SK-N-SH (cell line): ENCODE data around the gene SYT7. TPM values are rescaled to one million over a fixed set of nuclear protein-coding genes. Genes with fewer than 3 reads are reported as not detected.

Experiments
- CTCF ChIA-PET: fragments of 300-600, 350-600 bp; formaldehyde crosslinking; extraction: SDS; loops from one replicate; lab custom pipeline; 2021; lab: Yijun Ruan, JAX
- POLR2A ChIA-PET: fragments of 350-600 bp; sonication (Branson Sonifier 250); formaldehyde crosslinking; extraction: SDS; loops from one replicate; lab custom pipeline; 2020; ENCODE audit warnings: antibody characterized with exemption, inconsistent platforms; lab: Yijun Ruan, JAX
- DNase-seq: peaks from one replicate; pipeline ENCODE4 v3.0.0; 2012
- H2AFZ ChIP-seq: fragments of 200-600 bp; sonication (generic); 2 replicates; pipeline ENCODE4 v1.8.1; 2016; ENCODE audit warnings: antibody characterized with exemption, mild to moderate bottlenecking, low read depth
- H3F3A ChIP-seq: fragments of 200-600 bp; sonication (generic); replicated peaks from 2 replicates; pipeline ENCODE3; 2016; ENCODE audit warnings: antibody characterized with exemption, mild to moderate bottlenecking; ENCODE audit not compliant: insufficient read depth
- H3K27ac ChIP-seq, 2 experiments: fragments of 200-500 bp in 1 of 2; fragments of 200-600 bp in 1 of 2; sonication (Bioruptor generic) in 1 of 2; sonication (generic), shearing (Covaris generic) in 1 of 2; 2 replicates each; pipeline versions ENCODE4 v1.5.1 to v1.6.1; 2014 to 2016; ENCODE audit warnings: low read depth in 2 of 2, inconsistent platforms in 1 of 2, low read length in 1 of 2, mild to moderate bottlenecking in 1 of 2, mixed read lengths in 1 of 2
- H3K27me3 ChIP-seq: fragments of 200-600 bp; sonication (generic), shearing (Covaris generic); 2 replicates; pipeline ENCODE4 v1.6.1; 2016; ENCODE audit warnings: mixed run types; ENCODE audit not compliant: insufficient read depth
- H3K36me3 ChIP-seq, 2 experiments: fragments of 200-500 bp in 1 of 2; fragments of 200-600 bp in 1 of 2; sonication (Bioruptor generic) in 1 of 2; sonication (generic) in 1 of 2; replicated peaks in 1 of 2; 2 replicates each; pipeline versions ENCODE3 to v1.5.1; 2014 to 2016; ENCODE audit warnings: low read length in 1 of 2, mild to moderate bottlenecking in 1 of 2; ENCODE audit not compliant: insufficient read depth in 2 of 2, control insufficient read depth in 1 of 2
- H3K4me1 ChIP-seq, 2 experiments: fragments of 200-500 bp in 1 of 2; fragments of 200-600 bp in 1 of 2; sonication (Bioruptor generic) in 1 of 2; sonication (generic), shearing (Covaris generic) in 1 of 2; 2 replicates each; pipeline versions ENCODE4 v1.5.1 to v1.6.1; 2014 to 2016; ENCODE audit warnings: low read depth in 1 of 2, low read length in 1 of 2, mixed run types in 1 of 2; ENCODE audit not compliant: insufficient read depth in 2 of 2, control insufficient read depth in 1 of 2
- H3K4me2 ChIP-seq: fragments of 200-600 bp; sonication (generic), shearing (Covaris generic); 2 replicates; pipeline ENCODE4 v1.6.1; 2017; ENCODE audit warnings: mixed run types
- H3K4me3 ChIP-seq, 2 experiments: fragments of 200-500 bp in 1 of 2; fragments of 200-600 bp in 1 of 2; sonication (Bioruptor generic) in 1 of 2; sonication (generic), shearing (Covaris generic) in 1 of 2; 2 replicates each; pipeline versions ENCODE4 v1.5.1 to v1.8.1; 2014 to 2016; ENCODE audit warnings: low read depth in 2 of 2, inconsistent platforms in 1 of 2, low read length in 1 of 2, mild to moderate bottlenecking in 1 of 2, mixed read lengths in 1 of 2, moderate library complexity in 1 of 2
- H3K79me2 ChIP-seq: fragments of 200-600 bp; sonication (generic); 2 replicates; pipeline ENCODE4 v1.8.1; 2017; ENCODE audit warnings: mild to moderate bottlenecking; ENCODE audit not compliant: insufficient read depth
- H3K9ac ChIP-seq: fragments of 200-600 bp; sonication (generic); 2 replicates; pipeline ENCODE4 v1.6.1; 2017; ENCODE audit warnings: mixed run types
- H3K9me2 ChIP-seq: fragments of 200-600 bp; sonication (generic); 2 replicates; pipeline ENCODE4 v1.6.1; 2017; ENCODE audit warnings: mixed run types
- H3K9me3 ChIP-seq: fragments of 200-600 bp; sonication (generic); 2 replicates; pipeline ENCODE4 v1.6.1; 2017; ENCODE audit warnings: mixed run types, mild to moderate bottlenecking, moderate library complexity
- H4K20me1 ChIP-seq: fragments of 200-600 bp; sonication (generic); 2 replicates; pipeline ENCODE4 v1.6.1; 2017; ENCODE audit warnings: mild to moderate bottlenecking, mixed run types; ENCODE audit not compliant: insufficient read depth
- CHD2 ChIP-seq: fragments of 150-350 bp; IDR thresholded peaks from 2 replicates; pipeline ENCODE4 v1.6.1; 2018; ENCODE audit warnings: low read length; ENCODE audit not compliant: partially characterized antibody
- CTCF ChIP-seq: fragments of 200-600 bp; sonication (generic); IDR thresholded peaks from 2 replicates; pipeline ENCODE4 v1.6.1; 2017; ENCODE audit warnings: antibody characterized with exemption, mild to moderate bottlenecking, moderate library complexity
- ELF1 ChIP-seq: IDR thresholded peaks from 2 replicates; pipeline ENCODE4 v1.4.0; 2012
- FOSL2 ChIP-seq: IDR thresholded peaks from 2 replicates; pipeline ENCODE4 v1.4.0; 2012; ENCODE audit warnings: low read depth, mild to moderate bottlenecking, moderate library complexity, borderline replicate concordance
- FOXJ3 ChIP-seq: sonication (generic); formaldehyde crosslinking; IDR thresholded peaks from 2 replicates; pipeline ENCODE4 v1.5.1; 2020; ENCODE audit warnings: mild to moderate bottlenecking, missing genetic modification reagents
- FOXM1 ChIP-seq: IDR thresholded peaks from 2 replicates; pipeline ENCODE4 v1.4.0; 2012; ENCODE audit warnings: low read depth, mild to moderate bottlenecking
- GABPA ChIP-seq: IDR thresholded peaks from 2 replicates; pipeline ENCODE4 v1.4.0; 2012; ENCODE audit warnings: low read depth, mild to moderate bottlenecking
- IRF3 ChIP-seq: fragments of 150-350 bp; IDR thresholded peaks from 2 replicates; pipeline ENCODE4 v1.6.1; 2016; ENCODE audit warnings: mild to moderate bottlenecking, low read depth, low read length
- JUND ChIP-seq: IDR thresholded peaks from 2 replicates; pipeline ENCODE4 v1.4.0; 2012
- MAX ChIP-seq: IDR thresholded peaks from 2 replicates; pipeline ENCODE4 v1.4.0; 2012; ENCODE audit warnings: low read depth
- MEF2A ChIP-seq: IDR thresholded peaks from 2 replicates; pipeline ENCODE4 v1.4.0; 2012; ENCODE audit warnings: low read depth, borderline replicate concordance
- NFIC ChIP-seq: IDR thresholded peaks from 2 replicates; pipeline ENCODE4 v1.4.0; 2012; ENCODE audit warnings: borderline replicate concordance
- NRF1 ChIP-seq: IDR thresholded peaks from 2 replicates; pipeline ENCODE4 v1.6.1; 2012; ENCODE audit warnings: low read depth, mild to moderate bottlenecking, low read length
- RAD21 ChIP-seq: IDR thresholded peaks from 2 replicates; pipeline ENCODE4 v1.6.1; 2012; ENCODE audit warnings: mild to moderate bottlenecking, low read length
- RCOR1 ChIP-seq: fragments of 150-350 bp; IDR thresholded peaks from 2 replicates; pipeline ENCODE4 v1.6.1; 2017; ENCODE audit warnings: antibody characterized with exemption, low read length
- RFX5 ChIP-seq: IDR thresholded peaks from 2 replicates; pipeline ENCODE4 v1.6.1; 2012; ENCODE audit warnings: mild to moderate bottlenecking, improper control_type of control experiment, low read length
- RXRA ChIP-seq: IDR thresholded peaks from 2 replicates; pipeline ENCODE4 v1.4.0; 2012; ENCODE audit warnings: low read depth, mild to moderate bottlenecking, borderline replicate concordance
- SIN3A ChIP-seq: IDR thresholded peaks from 2 replicates; pipeline ENCODE4 v1.6.1; 2012; ENCODE audit warnings: low read depth, mild to moderate bottlenecking, low read length, moderate library complexity, borderline replicate concordance
- SMC3 ChIP-seq: IDR thresholded peaks from 2 replicates; pipeline ENCODE4 v1.6.1; 2012; ENCODE audit warnings: low read depth, low read length, improper control_type of control experiment
- TAF1 ChIP-seq: IDR thresholded peaks from 2 replicates; pipeline ENCODE4 v1.6.1; 2012; ENCODE audit warnings: low read depth, mild to moderate bottlenecking, low read length, moderate library complexity, borderline replicate concordance
- TCF12 ChIP-seq: IDR thresholded peaks from 2 replicates; pipeline ENCODE4 v1.4.0; 2012
- USF2 ChIP-seq: fragments of 150-350 bp; IDR thresholded peaks from 2 replicates; pipeline ENCODE4 v1.6.1; 2017; ENCODE audit warnings: antibody characterized with exemption, low read length, low read depth, borderline replicate concordance
- YY1 ChIP-seq: IDR thresholded peaks from 2 replicates; pipeline ENCODE4 v1.4.0; 2012; ENCODE audit warnings: low read depth, mild to moderate bottlenecking
- whole genome bisulfite sequencing: methylation state at CpG from one replicate; pipeline ENCODE4 v1.1.6; 2017; ENCODE audit warnings: low lambda C conversion rate; 5-methylcytosine and 5-hydroxymethylcytosine counted together
- polyA plus RNA-seq, 3 experiments: library from polyadenylated mRNA; depleted of rRNA; stranded (reverse); fragments of >200 nt; gene quantifications; 2 replicates each; pipeline ENCODE4 v1.2.3, GENCODE V29; 2012

The SYT7 gene
- polyA plus RNA-seq, 1 of the 3 experiments (the other 2 are of a cell fraction) = 1.1 TPM

- 52% methylated on average over 4 of the region's 11 CpGs for WGBS
- H3K4me3 ChIP-seq = no peak overlapping the region
- H3K79me2 ChIP-seq = no peaks in the 10 kb centered on the region
- peaks cover 2 to 24% of the 10 kb centered on the region in 2 experiments; a peak in 1 of 4 replicates for H3K4me1 ChIP-seq
- ChIA-PET CTCF (interaction anchor here (0.7 to 21.8 kb wide), 5 partner anchors 16 to 154 kb away, joined by 3 to 670 read pairs (median 4); partner anchors contain the start of genes LRRC10B and SYT7), POLR2A (no interaction called here)
- H4K20me1 ChIP-seq = no peaks in the 10 kb centered on the region
- H3K27me3 ChIP-seq = no peaks in the 10 kb centered on the region
- no peaks in the 10 kb centered on the region for H3K9me3 ChIP-seq
- DNase-seq = no peak
- H3K4me2 ChIP-seq = no peak overlapping the region
- no peaks in the 10 kb centered on the region for H3K9me2 ChIP-seq
- no peaks in the 10 kb centered on the region for H3K36me3 ChIP-seq
- H2AFZ ChIP-seq = no peak overlapping the region
- H3K9ac ChIP-seq = no peak overlapping the region
- no peak overlapping the region for H3K27ac ChIP-seq
- TF ChIP-seq GABPA = no peak
- TF ChIP-seq RXRA = no peak
- TF ChIP-seq IRF3 = no peak
- no peak for TF ChIP-seq YY1
- TF ChIP-seq NFIC = no peak
- no peak for TF ChIP-seq FOXJ3
- no peak for TF ChIP-seq SMC3
- TF ChIP-seq TAF1 = no peak
- no peak for TF ChIP-seq FOSL2
- no peak for TF ChIP-seq MAX
- no peak for TF ChIP-seq ELF1
- TF ChIP-seq MEF2A = no peak
- no peak for TF ChIP-seq USF2
- no peak for TF ChIP-seq SIN3A
- TF ChIP-seq RFX5 = no peak
- TF ChIP-seq CHD2 = no peak
- TF ChIP-seq RAD21 = no peak
- H3F3A ChIP-seq = no peaks in the 10 kb centered on the region
These were observed 95.8 kb downstream of the SYT7 start for GRCh38 chr11:61485080-61485479.

GRCh38 chr11:61484541-61484940 lies 96.3 kb downstream of the SYT7 start:
- no peaks in the 10 kb centered on the region for H3F3A ChIP-seq
- no peak overlapping the region for H3K9ac ChIP-seq
- H2AFZ ChIP-seq = no peak overlapping the region
- no peak overlapping the region for H3K4me3 ChIP-seq
- no peak for TF ChIP-seq NRF1
- no peak for TF ChIP-seq GABPA
- TF ChIP-seq CTCF = no peak
- no peak for TF ChIP-seq RFX5
- no peak for TF ChIP-seq YY1
- TF ChIP-seq TAF1 = no peak
- TF ChIP-seq FOXJ3 = no peak
- no peak for TF ChIP-seq TCF12
- no peak for TF ChIP-seq RCOR1
- TF ChIP-seq IRF3 = no peak
- TF ChIP-seq SIN3A = no peak
- no peak for TF ChIP-seq MAX
- no peak for TF ChIP-seq FOXM1
- no peak for TF ChIP-seq JUND
- no peak for TF ChIP-seq FOSL2
- no peaks in the 10 kb centered on the region for H3K36me3 ChIP-seq
- H3K27me3 ChIP-seq = no peaks in the 10 kb centered on the region
- CTCF ChIA-PET = interaction anchor here (0.7 to 21.8 kb wide), 5 partner anchors 16 to 164 kb away, joined by 3 to 670 read pairs (median 131); partner anchors contain the start of genes LRRC10B and SYT7
- H3K27ac ChIP-seq = no peak overlapping the region
- no peak for DNase-seq
- no peaks in the 10 kb centered on the region for H3K79me2 ChIP-seq
- 79% methylated on average over 9 of the region's 11 CpGs for WGBS
- no peaks in the 10 kb centered on the region for H4K20me1 ChIP-seq
- no peaks in the 10 kb centered on the region for H3K9me3 ChIP-seq
- H3K4me2 ChIP-seq = no peak overlapping the region
- POLR2A ChIA-PET = no interaction called here
- H3K4me1 ChIP-seq = peaks cover 0 to 18% of the 10 kb centered on the region in 2 experiments; a peak in 1 of 4 replicates
- no peaks in the 10 kb centered on the region for H3K9me2 ChIP-seq
